ENCODE results near the gene GAB1.
"Not testable (repeated sequence)": the region's sequence is repeated elsewhere in the genome, so short reads cannot be mapped to it uniquely, and the experiment has no call there.

The GAB1 gene

DNA sequence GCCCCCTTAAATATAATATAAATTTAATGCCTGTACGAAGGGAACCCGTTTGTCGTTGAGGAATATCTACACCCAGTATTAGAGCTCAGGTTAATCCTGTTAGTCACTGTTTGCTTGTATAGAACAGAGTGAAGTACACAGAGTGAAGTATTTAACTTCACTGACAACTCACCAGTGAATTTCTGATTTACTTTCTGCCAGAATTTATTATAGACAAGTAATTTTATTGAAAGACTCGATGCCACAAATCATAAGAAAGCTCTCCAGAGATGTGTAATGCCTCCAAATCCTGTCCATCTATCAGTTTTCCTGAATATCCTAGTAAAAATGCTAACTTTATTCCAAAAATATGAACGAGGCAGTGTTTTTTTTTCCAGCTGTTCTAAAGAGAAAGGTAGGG is 1.6 kb downstream of the GAB1 start:
- no peak for DNase-seq (ENCODE audit: low spot score)

DNA sequence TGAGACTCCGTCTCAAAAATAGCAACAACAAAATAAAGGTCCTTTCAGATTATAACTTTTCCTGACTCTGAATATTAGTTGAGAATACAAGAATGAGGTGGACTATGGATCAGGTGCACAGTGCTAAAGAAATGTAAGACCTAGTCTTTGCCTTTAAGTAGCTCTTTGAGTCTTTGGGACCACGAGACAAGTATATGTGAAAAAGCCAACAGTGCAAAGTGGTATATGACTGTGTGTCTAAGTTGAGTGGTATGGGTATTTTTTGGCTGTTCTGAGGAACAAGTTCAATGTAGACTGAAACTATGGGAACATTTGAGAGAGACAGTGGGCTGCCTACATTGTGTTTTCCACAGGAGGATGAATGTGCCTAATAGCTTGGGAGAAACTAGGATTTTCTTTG is 2.8 kb downstream of the GAB1 start:
- DNase-seq (ENCODE audit: low spot score): peak; percentile 54

DNA sequence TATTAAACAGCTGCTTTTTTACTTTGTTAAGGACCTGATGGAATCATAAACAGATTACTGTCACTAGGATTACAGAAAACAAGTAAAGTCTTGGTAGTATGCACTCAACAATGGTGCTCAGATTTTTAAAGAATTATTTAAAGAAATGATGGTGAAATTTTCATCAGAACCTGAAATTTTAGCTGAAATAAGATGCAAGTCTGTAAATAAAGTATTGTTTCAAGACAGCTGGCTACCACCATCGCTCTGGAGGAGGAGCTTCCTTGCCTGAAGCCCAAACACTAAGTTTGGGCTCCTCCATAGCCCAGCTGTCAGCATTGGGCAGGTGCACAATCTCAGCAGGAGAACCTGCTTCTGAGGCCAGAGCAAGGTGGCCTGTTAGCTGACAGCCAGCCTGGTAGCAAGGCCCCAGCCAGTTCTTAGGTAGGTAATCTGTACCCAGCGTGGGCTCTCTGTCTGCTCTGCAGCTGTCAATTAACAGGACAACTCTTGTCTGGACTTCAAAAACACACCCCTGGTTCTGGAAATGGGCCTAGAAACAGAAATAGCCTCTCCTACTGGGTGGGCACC is 4.6 kb downstream of the GAB1 start:
- no peak for DNase-seq (ENCODE audit: low spot score)

DNA sequence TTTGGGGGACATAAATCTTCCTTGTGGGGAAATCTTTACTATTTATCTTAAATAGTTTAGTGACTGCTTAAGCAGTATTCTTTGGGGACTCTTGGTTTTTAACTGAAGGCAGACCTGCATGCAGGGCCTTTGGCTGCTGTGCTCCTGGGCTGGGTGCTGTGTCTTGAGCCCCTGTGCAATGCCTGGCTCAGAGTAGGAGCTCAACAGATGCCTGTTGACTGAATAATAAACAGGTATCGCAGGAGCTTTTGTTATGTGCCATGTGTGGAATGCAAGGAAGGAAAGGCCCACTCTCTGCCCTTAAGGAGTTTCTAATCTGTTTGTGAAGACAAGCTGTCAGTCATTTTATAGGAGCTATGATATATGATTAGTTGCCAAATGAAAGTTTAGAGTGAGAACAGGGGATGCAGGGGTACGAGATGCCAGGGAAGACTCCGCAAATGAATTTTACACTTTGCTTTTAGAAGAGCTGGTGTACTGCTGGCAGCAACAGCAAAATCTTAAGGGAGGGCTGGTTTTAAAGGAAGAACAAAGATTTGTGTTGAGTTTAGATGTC is 6.7 kb downstream of the GAB1 start:
- DNase-seq (ENCODE audit: low spot score): no peak

DNA sequence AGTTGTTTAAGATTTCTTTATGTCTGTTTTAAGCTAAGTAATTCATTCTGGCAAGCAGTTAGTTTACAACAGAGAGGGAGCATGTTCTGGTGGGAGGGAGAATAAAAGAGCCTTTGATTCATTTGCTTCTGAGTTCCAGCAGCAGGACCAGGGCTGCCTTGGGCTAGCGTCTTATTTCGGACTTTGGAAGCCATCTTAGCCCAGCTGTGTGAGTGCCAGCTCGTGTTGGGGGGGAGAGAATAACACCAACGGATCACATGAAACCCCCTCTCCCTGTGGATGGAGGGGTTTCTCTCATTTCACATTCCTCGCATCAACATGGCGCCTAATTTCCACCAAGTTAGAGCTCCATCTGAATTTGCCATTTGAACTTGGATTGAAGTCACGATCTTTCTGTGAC is 7.4 kb downstream of the GAB1 start:
- DNase-seq (ENCODE audit: low spot score): peak; percentile 90

DNA sequence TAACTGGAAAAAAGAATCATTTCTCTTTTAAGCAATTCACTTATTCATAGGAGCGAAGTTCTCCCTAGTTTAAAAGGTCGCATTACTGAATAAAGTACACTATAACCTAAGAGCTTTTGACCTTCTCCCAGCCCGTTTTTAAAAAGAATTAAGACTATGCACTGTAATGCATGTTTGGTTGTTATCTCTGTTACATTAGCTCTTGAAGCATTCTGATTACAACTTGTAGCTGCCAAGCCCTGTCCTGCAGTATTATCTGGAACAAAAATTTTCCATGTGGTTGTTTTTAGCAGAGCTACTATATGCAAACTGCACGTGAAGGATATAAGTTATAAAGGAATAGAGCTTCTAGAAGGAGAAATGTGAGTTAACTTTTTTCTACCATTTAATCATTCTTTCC is 8.1 kb downstream of the GAB1 start:
- no peak for DNase-seq (ENCODE audit: low spot score)

DNA sequence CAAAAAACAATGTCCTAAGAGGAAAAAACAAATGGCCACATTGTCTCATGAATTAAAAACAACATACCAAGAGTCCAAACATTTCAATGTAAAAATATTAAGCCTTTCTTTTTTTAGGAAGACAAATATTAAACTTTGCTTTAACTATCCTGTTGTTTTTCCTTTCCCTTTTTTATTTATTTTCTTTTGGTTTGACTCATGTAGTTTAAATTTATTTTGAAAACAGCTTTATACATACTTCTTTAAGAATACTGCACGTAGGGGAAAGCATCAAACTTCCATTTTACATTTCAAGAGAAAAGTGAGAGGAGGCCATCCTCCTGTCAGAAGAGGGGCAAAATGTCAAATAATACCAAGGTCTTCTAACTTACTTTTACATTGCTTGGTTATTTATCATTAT is 8.7 kb downstream of the GAB1 start:
- no peak for DNase-seq (ENCODE audit: low spot score)

DNA sequence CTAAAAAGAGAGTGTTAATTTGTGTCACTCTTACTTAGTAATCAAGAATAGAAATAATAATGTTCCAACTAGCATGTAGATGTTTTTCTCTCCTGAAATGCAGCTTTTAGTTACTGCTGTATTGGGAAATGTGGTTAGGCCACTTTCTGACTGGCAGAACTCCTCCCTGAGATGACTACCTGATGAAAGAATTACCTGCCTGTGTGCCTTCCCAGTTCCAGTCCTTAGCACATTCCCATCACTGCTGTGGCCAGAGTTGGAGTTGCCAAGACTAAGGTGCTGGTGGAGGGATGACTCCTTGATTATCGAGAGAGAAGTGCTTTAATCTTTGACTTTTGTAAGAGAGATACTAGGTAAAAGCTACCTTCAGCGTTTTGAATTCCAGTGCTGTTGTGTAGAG is 9.5 kb downstream of the GAB1 start:
- no peak for DNase-seq (ENCODE audit: low spot score)

DNA sequence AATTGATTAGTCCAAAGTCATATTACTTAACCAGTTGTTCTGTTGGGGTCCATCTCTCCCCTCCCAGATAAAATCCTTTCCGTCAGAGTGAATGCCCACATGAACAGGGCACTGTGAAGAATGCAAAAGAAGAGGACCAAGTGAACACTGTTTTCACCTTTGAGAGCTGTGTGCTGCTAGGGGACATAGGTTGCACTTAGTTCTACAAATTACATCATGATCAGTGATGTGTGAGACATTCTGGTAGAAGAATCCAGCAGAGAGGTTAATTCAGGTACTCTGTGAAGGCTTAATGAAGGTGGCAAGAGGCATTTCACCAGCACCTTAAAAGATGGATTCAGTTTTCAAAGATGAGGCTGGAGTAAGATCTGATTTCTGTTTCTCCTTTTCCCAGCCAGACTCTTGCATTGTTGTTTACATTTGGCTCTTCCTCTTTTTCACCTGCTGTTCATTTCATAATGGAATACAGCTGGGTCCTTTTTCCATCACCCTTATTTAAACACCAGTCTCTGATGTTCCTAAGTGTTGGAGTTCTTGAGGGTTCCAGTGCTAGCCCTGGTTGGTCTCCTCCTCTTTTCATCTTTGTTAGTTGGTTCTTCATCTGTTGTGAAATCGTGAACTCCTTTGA is 10.9 kb downstream of the GAB1 start:
- no peak for DNase-seq (ENCODE audit: low spot score)

DNA sequence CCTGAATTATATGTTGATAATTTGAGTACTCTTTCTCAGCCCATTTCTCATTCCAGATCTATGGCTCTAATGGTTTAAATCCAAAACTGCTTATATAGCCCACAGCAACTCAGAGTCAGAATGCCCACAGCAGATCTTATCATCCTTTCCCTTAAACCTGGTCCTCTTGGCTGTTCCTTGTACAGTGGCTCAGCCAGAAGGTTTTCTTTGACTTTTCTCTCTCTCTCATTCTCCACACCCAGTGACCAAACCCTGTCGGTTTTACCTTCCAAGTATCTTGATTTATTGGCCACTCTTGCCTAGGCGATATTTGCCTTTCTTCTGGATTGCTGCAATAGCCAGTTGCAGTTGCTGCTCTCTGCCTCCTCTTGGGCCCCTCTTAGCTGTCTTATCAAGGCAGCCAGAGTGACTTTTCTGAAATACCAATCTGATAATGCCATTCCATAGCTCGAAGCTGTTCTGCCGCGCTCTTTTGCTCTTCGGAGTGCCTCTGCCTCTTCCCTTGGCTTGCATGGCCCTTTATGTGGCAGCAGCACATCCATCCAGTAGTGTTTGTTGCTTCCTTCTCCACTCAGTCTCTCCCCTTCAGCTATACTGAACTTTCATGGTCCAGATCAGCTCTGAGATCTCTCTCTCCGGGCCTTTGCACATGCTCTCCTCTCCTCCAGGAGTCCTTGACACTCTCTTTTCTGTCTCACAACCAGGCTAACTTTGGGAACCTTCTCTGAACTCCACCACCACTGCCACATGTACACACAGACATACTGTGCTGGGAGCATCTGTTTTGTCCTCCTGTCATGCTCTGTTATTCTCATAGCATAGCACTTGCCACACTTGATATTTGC is 11.8 kb downstream of the GAB1 start:
- DNase-seq (ENCODE audit: low spot score): no peak

DNA sequence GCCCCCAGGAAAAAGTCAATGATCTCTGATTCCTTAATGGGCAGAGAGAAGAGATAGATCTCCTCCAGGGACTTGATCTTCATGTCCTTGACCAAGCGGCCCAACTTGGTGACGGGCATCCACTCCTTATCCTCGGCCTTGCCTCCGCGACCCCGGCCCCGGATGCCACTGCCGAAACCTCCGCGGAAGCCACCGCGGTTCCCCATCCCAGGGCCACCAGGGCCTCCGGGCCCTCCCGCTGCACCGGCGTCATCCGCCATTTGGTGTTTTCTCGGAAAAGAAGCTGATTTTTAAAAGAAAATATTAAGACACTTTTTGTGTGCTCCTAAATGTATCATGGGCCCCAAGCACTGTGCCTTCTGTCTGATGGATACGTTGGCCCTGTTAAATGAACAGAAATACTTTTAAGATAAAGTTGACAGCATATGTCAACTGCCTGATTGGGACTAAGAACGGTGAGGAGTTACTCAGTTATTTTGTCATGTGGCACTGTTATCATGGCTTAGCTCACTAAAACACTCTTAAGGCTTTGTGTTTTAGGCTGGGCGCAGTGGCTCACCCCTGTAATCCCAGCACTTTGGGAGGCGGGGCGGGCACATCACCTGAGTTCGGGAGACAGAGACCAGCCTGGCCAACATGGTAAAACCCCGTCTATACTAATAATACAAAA is 13.3 kb downstream of the GAB1 start:
- not testable (repeated sequence) for DNase-seq (ENCODE audit: low spot score)

DNA sequence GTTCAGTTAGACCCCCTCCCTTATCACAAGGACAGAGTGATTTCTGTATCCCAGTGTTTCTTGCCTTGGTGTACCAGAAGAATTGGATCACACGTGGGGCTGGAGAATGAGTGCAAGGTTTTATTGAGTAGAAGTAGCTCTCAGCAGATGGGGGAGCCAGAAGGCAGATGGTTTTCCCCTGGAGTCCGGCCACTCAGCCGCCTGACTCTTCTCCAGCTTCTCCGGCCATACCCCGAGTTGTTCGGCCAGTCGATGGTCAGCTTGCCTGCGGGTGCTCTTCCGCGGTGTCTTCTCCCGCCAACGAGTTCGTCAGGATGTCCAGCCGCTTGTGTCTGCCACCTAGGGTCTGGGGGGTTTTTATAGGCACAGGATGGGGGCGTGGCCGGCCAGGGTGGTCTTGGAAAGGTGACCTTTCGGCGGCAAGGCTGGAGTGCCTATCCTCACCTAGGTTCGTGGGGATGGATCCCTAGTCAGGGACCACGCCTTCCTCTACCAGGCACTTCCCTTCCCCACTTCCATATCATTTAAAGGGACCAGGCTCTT is 14.5 kb downstream of the GAB1 start:
- DNase-seq (ENCODE audit: low spot score): no peak

DNA sequence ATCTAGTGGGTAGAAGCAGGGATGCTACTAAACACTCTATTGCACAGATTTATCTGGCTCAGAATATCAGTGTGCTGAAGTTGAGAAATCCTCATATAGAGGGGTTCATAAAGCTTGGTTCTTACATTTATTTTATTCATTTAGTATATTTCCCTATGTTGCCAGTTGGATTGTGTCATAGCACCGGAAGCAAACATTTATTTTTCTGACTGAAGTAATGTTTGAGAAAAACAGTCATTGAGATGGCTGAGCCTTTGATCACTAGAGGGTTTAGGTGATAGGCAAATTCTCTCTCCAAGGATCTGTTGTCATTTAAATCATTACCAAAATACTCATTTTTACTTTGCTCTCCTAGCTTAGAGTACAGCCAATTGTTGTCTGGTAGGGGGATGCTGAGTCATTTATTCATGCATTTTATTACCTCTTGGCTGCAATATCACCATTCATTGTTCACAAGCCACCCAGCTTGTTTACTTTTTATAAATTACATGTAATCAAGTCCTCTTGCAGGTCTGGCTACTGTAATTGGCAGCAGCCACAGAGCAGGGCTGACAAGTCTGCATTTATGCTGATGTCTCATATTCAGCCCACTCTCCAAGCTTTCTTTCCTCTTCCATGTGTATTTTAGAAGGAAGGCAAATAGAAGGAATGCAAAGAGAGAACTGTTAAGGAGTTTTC is 15.2 kb downstream of the GAB1 start:
- DNase-seq (ENCODE audit: low spot score): no peak

DNA sequence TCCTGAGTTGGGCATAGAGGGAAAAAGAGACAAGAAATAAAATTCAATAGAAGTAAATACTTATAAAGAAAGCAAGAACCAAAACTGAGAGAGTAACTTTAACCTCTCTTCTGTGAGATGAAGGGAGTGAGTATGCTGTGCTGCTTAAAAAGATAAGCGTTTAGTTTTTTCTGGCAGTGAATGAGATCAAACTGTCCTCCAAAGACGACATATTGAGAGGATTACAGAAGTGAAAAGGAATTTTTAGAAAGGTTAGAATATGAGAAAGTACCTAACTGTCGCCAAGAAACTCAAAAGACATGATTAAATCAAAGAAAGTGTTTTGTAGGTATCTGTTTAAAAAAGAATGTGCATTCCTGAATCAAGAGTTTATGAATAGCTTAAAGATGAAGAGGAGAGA is 16.0 kb downstream of the GAB1 start:
- DNase-seq (ENCODE audit: low spot score): no peak

DNA sequence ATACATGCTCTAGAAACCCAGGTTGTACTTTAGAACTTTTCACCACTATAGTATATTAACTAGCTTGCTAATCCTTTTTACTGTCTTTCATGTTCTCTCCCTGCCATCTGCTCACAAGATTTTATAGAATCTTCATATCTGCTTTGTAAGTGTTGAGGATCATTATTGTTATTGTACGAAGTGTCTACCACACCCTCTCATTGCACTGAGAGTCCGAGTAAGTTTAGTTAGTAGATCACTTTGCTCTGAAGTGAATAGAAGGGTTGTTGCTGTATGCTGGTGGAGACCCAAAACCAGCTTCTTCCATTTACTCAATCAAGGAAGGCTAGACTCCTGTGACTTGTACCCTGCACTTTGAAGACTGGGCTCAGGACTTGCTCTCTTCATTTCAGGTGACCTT is 17.1 kb downstream of the GAB1 start:
- DNase-seq (ENCODE audit: low spot score): no peak

DNA sequence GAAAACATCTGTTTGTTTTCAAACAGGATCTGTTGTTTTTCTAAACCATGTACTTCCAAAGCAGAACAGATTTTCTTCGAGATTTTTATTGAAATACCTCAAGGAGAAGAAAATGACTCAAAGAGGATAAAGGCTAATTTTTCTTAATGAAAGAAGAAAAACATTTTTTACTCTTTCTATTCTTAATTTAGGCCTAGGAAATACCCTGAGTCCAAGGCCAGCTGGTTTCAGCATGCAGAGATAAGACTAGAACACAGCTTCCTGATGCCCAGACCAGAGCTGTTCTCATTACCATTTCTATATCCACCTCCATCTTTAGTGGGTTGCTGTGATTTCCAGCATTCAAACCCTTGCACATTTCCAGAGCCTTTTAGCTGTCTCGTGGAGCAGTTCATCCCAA is 18.3 kb downstream of the GAB1 start:
- DNase-seq (ENCODE audit: low spot score): no peak

DNA sequence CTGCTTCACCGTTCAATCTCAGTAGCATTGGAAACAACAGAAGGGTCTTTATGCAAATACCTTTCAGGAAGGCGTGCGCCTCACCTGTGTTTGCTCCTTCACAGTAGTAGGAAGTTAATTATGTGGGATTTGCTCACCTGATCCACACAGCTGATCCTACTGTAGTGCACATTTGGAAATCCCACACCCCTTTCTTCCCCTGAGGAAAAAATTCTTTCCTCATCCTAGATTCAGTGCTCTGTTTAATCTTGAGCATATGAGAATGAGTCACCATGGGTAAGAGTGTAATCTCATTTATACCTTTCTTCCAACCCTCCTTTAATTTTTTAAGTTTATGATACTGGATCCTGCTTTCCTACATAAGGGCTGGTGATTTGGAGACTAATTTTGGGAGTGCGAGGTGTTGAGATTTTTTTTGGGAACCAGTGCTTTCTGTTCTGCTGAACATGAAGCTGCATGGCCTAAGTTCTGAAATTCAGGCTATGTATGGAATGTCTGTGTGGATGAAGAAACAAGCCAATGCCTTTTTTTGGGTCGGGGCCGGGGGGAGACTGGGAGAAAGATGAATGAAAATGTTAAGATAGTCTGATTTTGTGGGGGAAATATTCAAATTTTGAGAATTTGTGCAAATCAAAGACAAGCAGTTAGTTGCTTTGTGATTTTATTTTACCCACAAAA is 19.0 kb downstream of the GAB1 start:
- DNase-seq (ENCODE audit: low spot score): no peak

DNA sequence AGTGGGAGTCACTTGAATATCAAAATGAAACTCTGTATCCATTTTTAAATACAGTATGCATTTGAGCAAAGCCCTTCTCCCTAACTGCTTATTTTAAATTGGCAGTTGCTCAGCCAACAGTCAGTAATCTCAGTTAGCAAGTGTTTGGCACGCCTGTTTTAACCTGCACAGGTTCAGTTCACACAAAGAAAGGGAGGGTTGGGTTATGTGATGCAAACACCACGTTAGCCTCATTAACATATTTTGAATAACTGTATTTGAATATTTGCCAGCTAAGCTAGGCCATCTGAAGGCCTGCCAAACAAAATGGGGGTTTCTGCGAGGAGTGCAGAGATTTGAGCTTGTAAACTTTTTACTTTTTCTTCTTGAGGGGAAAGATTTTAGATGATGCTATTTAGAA is 19.8 kb downstream of the GAB1 start:
- no peak for DNase-seq (ENCODE audit: low spot score)

DNA sequence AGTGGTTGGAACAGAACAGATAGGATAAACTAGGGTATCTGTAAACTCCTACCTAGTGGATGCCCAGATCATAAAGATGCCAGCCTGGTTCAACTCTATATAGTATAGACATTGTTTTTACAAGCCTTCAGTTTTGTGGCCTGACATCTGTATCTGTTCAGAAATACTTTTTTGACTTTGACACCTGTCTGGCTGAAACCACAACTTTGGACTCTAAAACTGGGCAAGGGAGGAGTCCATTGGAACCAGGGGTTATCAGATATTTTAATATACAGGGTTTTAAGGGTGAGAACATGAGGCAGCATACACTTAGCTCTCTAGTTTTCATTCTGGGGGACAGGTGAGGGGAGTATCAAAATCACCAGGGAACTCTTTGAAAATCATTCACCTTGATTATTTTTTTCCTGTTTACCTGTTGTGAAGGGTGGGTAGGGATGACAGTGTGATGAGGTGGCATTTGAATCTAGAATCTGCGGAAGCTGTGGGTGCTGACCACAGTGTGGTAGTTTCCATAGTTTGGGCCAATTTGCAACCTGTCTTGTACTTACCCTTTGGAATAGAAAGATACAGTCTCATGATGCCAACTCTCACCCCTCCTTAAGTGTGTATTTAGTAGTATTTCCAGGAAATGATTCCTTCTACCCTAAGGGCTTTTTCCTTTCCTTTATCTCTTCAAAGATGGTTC is 20.6 kb downstream of the GAB1 start:
- no peak for DNase-seq (ENCODE audit: low spot score)

DNA sequence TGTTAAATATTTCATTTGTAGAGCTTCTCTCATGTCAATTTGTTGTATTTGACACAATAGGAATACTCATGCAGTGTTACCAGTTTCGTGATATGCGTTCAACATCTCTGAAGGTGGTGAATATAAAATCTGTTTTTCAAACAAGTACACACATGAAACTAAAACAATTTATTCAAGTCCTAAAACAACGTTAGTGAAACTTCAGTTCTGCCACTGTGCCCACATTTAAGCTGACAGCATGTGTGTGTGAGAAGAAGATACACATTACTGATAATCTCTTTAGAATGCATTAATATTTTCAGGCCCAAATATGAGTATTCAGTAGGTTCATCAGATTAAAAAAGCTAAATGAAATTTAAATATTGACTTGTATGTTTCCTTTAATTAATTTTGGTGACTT is 21.7 kb downstream of the GAB1 start:
- DNase-seq (ENCODE audit: low spot score): no peak
